Fibroblast of gingiva (primary cell): Measurements from ENCODE around the gene DNM3.

Experiments used
- DNase-seq: peaks from one replicate; pipeline ENCODE4 v3.0.0-alpha.2; 2011; ENCODE audit warnings: low read depth

Gene DNM3

DNA sequence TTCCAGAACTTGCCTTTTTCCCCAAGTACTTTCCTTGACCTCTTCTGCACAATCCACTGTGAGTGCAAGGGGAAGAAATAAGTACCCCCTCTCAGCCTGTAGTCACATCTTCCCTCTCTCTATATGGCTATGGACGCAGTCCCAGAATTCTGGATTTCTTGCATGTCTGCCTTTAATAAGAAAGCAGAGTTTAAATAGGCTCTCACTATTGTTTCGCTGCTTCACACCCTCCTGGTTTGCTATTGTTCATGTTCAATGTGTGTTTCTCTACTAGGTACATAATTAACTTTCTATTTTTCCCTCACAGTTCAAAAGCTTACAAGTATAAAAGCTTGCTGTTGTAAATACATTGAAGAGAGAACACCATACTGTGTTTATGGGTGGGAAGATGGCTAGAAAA is 397.7 kb downstream of the DNM3 start:
- DNase-seq = no peak

DNA sequence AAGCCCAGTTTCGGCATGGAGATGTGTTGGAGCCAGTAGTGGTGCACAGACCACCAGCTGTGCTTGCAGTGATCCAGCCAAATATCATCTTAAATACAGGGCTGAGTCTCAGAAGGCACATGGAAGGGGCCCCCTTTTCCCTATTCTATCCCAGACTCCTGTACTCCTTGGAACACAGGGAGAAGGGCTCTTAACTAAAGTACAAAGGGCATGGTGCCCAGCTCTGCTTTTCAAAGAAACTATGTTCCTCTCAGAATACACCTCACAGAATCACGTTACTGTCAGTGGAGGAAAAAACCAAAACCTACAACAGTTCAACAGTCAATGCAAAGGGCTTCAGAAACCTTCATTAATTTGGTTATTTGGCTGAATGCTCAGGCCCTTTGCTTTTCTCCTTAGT is 398.6 kb downstream of the DNM3 start:
- no peak for DNase-seq

DNA sequence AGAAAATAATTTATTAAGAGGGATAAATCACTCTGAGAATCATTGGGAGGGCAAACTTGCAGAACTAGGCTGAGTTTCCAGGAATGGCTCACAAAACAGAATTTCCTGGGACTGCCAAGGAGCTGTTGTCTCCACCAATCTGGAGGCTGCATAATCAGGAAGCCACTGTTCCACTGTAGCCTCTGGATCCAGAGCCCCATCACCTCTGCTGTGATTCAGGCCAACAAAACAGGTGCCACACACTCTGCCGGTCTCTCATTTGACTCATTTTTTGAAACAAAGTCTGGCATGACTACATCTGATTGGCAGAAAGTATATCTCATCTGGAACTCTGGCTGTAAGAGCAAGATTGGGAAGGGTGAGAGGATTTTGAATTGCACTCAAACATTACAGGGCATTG is 400.2 kb downstream of the DNM3 start:
- DNase-seq = no peak

DNA sequence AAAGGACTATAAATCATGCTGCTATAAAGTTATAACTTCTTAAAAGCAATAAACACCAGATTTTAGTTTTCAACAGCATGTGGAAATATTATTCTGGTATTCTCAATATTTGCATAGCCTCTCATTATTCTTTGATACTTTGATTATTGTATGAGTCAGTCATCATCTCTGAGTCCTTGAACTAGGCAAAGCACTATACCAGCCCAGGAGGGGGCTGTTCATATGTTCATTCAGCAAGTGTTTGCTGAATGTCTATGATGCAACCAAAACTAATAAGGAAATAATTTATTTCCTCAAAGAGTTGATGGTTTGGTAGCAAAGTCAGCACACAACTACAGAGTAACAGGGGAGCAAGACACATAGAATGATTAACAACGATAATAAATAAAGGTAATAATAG is 403.6 kb downstream of the DNM3 start:
- DNase-seq = no peak

DNA sequence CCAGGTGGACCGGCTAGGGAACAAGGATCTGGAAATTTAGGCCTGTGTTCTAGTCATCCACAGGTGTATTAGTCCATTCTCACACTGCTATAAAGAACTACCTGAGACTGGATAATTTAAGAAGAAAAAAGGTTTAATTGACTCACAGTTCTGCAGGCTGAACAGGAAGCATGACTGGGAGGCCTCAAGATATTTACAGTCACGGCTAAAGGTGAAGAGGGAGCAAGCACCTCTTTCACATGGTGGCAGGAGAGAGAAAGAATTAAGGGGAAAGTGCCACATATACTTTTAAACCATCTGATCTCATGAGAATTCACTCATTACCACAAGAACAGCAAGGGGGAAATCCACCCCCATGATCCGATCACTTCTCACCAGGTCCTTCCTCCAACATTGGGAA is 404.5 kb downstream of the DNM3 start:
- no peak for DNase-seq

DNA sequence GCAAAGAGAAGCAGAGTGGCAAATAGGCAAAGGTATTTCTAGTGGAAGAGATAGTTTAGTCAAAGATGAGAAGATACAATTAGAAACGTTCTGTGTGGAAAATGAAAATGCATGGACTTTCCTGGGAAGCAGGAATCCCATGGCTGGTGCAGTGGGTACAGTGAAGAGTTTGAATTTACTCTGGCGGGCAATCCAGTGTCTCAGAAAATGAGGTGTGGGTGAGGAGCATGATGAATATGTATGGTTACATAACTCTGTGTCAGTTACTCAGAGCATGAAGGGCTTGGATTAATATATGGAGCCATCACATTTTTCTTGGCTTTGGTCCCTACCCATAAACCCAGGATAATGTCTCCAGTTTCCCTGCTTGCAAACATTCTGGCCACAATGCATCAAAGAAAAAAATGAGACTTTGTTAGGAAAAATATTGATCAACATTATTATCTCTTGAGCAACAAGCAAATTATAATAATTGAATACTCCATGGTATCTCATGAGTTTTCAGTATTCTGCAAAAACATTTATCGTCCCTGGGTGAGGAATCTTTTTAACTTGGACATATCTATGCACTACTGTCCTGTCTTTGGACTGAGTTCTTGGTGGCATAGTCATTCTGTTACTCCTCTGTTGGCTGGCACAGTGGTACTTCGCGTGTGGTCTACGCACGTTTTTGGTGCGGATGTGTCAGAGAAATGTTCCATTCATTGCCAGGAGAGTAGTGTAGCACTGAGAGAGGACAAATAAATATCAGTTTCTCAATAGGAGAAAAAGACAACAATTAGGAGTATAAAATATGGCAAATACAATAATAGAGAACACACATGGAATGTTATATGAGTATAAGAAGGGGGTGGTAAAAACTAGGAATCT is 405.5 kb downstream of the DNM3 start:
- DNase-seq = peak; percentile 68

DNA sequence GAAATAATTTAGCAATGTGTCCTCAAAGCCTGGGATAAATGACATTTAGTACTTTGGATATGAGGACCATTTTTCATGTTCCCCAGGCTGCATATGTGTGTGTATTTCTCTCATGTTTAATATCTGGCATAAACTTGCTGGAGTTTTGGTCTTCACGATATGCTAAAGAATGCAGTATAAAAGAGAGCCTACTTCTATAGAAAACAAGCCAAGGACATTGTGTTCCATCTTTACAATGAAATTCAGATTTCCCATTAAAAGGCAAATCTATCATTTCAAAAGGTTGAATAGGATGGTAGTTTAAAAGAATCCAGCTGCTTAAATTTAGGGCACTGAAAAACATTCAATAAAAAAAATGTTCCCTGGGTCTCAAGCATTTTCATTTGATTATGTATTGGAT is 410.2 kb downstream of the DNM3 start:
- DNase-seq = no peak

DNA sequence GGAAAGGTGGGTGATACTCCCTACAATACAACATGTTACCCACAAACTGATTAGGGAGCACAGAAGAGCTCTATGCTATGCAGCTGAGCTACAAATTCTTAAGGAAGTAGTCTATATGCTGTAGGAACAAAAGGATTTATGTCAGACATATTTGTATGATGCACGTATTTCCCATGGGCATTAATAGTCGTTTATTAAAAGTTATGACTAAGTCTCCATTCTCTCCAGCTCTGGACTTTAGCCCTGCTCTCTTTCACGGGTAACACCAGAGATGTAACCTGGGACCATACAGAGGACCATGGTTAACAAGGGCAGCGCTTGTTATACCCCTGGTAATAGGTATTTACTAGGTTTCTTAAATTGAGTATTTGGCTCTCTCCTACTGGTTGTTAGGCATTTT is 411.0 kb downstream of the DNM3 start:
- no peak for DNase-seq

DNA sequence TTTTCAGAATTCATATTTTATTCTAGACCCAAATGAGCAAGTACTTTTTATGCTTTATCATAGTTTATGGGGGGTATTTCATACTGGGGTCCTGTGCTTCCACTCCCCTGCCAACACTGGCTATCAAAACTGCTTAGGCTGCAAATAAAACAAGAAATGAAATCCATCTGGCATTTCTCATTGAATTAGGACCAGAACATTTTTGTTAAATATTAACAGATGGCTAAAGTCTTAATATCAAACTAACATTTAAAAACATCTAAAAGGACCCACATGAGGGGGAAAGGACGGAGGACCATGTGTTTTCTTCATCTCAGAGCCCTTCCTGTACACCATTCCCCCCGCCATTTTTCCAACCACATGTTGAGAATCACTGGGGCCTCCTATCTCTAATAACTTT is 411.7 kb downstream of the DNM3 start:
- no peak for DNase-seq

DNA sequence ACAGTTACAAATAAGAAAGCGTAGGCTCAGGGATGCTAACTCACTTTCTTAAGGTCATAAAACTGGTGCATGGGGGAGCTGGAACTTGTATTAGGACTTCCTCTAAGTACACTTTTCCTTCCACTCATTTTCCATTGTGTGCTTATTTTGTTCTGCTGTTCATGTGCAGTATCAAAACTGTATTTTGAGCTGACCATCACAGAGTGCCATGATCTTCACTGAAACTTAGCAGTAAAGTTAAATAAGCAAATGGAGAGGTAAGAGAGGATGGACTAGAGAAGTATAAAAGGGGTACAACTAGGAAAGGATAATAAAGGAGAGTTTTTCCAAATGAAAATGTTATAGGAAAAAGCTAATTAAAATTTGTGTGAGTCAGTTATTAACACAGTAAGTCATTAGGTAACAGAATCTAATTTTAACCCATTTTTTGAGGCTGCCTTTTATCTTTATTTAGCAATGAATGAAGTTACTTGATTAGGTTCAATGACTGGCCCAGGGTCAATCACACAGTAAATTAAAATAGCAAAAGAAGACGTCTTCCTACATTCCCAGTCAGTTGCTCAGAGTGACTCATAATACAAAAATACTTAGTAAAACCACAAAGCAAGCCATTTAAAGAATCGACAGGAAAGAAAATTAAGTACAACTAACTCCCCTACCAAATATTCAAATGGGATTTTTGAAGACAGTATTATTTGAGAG is 413.4 kb downstream of the DNM3 start:
- peak; percentile 65 for DNase-seq

DNA sequence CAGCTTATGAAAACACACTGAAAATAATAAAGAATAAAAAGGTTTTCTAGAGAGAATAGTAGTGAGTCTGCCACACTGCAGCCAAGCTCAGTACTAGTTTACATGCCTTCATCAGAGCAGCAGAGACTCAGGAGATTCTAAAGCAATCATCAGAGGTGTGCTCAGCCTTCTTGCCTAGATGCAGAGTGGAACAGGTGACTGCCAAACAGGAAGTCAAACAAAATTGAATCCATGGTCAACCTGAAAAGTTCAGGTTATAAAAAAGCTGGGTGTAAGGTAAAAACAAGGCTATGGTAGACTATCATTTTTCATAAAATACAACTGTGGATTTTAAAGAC is 413.9 kb downstream of the DNM3 start:
- DNase-seq = no peak

DNA sequence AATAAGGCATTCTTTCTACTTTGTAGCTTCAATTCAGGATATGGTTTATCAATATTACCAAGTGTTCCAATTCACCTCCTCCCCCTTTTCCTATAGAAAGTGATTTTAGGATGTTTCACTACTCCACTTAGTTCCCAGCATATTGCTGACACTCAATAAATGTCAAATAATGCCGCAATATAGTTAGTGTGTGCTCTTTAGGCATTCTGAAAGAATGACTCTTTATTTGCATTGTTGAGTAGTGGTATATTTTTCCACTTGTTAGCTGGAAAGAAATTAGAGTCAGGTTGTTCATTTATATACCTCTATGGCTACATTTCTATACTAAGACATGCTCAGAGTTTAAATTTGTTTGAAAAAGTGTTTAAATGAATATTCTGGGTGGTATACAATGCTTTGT is 424.6 kb downstream of the DNM3 start:
- DNase-seq = no peak

DNA sequence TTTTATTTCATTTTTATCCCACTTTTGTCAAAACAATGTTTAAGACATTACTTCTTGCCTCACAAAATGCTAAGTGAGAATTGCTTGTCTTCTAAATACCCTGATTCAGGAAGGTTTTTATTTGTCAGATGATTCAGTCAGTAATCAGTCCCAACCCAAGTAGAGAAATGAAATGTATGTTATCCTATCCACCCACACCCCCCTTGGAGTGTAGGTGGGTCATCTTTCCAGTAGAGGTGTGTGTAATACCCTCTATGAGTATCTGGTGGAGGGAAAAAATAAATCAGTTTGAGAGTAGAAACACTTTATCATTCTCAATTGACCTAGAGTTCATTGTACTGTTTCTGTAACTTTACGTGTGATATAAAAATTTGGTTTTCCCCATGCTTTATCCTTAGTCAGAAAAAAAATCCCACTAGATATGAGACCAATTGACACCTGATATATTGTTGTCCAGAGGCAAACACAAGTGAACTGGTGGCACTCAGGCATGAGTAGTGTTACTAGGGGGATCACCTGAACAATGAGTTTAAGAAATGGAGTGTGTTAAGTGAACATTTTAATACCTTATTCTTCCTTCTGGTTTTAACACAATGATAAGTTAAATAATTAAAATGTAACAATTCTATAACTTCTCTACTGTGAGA is 425.4 kb downstream of the DNM3 start:
- no peak for DNase-seq

DNA sequence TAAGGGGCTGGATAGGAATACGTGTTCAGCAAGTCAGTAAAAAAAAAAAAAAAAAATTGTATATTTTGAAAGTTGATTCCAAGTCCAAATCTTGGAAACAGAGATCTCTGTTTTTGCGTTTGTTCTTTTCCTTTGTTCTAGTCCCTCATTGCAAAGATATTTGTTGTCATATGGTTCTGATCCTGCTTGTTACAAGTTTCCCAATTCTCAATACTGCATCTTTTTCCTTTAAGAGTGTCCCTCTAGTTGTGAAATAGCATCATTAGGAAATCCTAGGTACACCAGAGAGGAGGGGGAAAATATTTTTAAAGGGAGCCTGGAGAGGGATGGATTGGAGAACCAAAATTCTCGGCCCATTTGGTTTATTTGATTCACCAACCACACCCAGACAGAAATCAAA is 426.9 kb downstream of the DNM3 start:
- DNase-seq = peak; percentile 84

DNA sequence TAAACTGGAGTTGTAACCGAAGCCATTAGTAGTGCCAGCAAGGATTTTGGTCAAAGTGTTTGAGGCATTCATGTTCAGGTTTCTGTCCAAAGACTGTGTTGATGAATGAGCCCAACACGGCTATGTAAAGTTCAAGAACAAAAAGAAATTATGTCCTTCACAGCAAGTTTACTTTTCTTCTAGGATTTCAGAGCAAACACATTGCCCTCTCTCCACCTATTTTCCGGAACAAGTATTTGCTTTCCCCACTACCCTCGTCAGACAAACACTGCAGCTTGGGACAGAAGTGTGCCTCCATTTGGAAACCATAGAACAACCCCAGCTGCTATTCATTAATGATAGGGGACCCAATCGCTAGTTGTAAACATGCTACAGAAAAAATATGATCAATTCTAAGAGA is 427.8 kb downstream of the DNM3 start:
- DNase-seq = no peak

DNA sequence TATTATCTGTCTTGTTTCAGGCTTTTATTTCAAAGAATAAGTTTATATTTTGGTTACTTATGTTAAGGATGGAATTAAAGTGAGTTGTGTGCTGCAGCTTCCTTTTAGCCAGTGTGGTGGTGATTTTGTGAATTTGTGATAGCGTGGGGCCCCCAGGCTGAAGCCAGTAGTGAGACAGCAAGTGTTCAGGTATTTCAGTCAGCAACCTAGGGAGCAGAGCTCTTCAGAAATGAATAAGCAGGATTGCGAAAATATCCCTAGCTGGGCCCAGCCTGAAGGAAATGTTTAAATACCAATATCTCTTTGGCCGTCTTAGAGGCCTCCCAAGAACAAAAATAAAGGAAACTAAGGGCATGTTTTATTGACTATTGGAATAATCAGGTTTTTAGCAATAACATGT is 428.3 kb downstream of the DNM3 start:
- DNase-seq = peak; percentile 35

DNA sequence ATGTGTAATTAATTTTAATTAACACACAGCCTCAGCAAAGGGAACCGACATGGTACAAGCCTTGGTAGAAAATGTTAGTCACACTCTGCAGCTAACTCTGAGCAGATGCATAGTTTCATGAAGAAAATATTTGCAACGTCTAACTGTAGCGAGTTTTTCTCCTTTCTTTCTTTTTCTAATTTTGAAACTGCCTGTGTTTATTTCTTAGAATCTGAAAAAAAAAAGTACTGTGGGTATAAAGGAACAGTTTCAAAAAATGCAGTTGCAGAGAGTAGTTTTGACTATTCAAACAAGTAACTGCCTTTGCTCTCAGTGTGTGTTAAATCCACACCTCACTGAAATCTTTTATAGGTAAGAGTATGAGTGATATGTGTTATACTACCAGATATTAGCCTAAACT is 429.3 kb downstream of the DNM3 start:
- peak; percentile 33 for DNase-seq

DNA sequence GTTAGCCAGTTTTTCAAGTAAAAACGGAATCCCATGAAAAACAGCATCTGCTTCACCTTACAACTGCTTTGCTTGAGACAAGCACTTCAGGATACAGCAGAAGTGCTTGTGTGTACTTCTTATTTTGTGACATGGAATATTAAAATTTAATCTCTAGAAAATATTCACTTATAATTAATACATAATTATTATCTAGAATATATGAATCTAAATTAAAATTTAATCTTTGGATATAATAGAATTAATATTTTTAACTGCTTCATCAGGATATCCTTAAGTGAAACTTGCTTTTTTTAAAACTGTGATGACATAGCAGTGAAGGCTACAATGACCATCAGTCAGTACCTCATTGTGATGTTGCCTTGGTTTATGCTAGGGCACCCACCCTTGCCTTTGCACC is 430.8 kb downstream of the DNM3 start:
- no peak for DNase-seq

DNA sequence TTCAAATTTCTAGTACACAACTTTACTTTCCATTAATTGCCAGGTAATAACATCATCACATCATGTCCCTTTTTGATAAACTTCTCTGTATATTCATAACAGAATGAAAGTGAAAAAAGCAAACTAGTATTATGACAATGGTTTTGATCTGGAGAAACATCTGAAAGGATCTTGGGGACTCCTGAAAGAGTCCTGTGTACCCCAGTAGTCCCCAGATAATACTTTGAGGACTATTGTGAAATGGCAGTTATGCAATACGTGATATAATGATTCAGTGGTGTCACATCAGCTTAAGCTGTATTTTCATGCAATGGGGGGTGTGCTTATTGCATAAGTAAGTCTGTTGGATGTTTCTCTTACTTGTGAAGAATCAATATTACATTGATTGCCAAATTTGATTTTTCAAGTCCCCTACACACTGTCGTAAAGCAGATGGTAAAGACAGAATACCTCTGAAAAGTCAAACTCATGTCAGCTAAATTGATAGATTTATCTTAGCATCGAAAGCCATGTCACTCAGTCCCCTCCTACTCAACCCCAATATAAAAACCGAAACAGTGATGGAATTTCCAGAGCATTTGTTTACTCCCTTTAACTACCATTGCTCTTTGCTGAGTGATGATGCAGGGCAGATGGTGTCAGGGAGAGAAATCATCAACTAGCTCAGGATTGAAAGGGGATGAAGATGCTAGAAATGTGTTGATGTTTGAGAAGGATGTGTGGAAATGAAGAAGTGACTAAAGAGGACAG is 432.5 kb downstream of the DNM3 start:
- DNase-seq = no peak

DNA sequence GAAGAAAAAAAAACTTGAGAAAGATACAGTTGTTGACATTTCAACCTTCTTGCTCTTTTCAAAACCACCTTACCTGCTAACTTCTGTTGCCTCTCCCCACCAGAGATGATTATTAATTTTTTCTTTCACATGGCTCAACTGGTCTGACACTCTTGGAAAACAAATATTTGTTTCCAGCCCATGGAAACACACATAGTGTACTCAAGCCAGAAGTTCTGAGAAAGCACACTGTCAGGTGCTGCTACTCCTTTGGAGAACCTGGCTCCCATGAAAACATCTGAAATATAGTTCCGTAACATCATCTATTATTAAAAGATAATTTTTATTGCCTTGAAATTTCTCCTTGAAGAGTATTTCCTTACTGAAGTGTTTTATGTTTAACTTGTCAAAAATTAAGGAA is 434.2 kb downstream of the DNM3 start:
- DNase-seq = no peak

DNA sequence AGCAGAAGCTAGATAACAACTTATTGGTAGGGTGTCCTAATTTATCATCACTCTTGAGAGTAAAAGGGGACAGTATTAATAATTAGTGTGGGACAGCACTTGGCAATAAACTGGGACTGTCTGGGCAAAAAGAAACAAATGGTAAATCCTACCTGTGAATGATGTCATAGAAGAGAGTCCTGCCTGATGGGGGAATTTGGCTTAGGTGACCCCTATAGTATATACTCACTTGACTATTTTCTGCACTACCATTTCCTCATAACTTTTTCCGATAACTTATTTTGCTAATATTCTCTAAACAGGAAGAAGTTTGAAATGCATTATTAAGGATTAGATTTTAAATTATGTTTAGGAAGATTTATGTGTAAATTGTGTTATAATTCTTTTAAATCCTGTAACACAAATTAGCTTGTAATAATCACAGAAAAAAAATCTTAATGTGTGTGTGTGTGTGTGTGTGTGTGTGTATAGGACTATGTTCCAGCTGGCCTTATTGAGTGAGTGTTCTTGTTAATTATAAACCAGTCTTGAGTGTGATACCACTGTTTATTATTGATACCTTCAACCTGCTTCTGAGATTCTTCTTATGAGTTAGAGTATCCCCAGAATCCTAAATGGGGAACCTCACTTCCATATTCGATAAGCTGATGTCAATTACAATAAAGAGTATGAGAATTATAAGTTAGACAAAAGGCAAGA is 435.0 kb downstream of the DNM3 start:
- DNase-seq = no peak

DNA sequence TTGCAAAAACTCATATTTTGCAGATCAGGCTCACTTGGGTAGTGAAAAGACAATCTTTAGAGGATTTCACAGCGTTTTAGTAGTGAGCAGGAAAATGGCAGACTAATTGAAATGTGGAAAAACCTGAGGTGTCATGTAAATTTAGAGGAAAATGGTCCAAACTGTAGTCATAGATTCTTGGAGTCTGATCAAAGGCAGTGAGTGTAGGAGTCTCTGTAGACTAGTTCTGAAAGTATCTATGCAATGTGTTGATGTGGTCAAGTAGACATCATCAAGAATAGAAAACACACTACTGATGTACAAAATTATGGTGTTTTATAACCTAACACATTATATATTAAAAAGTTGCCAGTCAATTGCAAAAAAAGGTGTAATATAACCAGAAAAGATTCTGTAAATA is 436.0 kb downstream of the DNM3 start:
- no peak for DNase-seq
